Muscle of back (tissue), 11 donors: ENCODE results near the gene FOXP1. TPM values are rescaled to one million over a fixed set of nuclear protein-coding genes. Genes with fewer than 3 reads are reported as not detected.
A peak's percentile ranks its signal among the peaks of the same experiment; 100 is the strongest.

Experiments
- DNase-seq, 3 donors: peaks; one replicate each; pipeline versions ENCODE4 v3.0.0 to v3.0.0-alpha.2; 2013
- polyA plus RNA-seq, 10 donors: library from polyadenylated mRNA; unstranded; fragments of 120-200 nt; gene quantifications; one replicate each; pipeline ENCODE4 v1.2.1, GENCODE V29; 2013; ENCODE audit not compliant: insufficient read length in 10 of 10

FOXP1 gene
- polyA plus RNA-seq, 10 donors, result 17.1 to 26.3 (median 20.8) TPM

DNA sequence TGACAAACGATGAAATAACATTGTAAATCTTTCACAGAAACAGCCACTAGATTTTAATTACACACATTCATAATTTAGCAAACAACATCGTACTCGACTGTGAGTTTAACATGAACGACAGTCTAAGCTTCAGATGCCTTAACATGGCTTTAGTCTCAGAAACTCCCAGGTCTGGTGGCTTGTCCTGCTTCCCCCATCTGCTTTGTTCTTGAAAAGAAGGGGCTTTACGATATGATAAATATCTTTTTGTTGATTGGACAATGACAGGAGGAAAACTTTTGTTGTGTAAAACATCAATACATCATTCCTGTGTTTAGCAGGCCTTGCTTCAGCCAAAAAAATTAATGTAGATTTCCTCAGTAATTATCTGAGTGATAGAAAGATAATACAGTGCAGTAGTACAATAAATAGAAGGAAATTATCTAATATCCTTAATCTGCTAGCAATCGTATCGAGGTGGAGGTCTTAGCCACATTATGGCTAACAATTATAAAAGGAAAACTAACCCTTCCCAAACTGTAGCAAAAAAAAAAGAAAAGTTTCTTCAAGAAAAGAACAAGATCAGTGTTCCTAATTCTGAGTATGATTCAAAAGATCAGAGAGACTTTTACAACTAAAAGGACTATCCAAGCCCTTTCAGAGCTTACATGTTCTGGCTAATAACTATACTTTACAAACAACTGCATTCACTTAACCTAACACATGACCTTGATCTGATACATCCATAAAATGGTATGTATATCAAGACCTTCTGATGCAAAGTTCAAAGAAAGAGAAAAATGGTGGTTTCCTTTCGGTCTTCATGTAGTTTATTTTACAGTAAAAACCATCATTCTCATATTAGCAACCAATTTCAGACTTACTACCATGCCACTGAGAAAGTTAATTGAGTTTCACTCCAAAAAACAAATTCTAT is 535.7 kb downstream of the FOXP1 start:
- DNase-seq, result no peak

DNA sequence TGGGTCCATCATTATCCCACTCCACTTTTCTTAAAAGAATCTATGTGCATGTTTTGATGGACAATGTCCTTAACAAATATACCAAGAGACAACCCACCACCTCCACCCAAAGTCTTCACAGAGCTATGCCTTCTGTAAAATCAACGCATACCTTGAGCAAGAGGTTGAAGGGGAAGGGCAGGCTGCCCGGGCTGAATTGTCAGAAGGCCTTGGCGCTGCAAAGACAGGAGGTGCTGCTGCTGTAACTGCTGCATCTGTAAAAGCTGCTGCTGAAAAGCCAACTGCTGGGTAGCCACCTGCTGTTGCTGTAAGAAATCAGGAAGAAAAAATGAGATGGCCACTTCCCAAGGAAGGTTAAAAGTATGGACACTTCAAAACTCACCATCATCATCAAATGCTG is 536.7 kb downstream of the FOXP1 start:
- no peak for DNase-seq

DNA sequence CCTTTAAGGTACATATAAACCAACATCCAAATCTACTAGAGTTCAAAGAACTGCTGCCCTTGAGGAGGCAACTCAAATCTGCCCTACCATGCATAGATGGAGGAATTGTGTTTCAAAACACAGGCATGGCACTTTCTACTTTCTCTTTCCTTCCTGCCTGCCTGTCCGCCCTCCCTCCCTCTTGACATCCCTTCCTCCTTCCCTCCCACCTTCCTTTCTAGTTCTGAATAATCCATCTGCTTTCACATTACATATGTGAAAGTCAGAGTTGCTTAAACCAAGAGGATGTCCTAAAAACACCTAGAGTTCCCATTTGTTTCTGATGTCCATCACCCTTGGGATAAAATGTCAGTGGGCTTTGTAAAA is 537.6 kb downstream of the FOXP1 start:
- no peak for DNase-seq

DNA sequence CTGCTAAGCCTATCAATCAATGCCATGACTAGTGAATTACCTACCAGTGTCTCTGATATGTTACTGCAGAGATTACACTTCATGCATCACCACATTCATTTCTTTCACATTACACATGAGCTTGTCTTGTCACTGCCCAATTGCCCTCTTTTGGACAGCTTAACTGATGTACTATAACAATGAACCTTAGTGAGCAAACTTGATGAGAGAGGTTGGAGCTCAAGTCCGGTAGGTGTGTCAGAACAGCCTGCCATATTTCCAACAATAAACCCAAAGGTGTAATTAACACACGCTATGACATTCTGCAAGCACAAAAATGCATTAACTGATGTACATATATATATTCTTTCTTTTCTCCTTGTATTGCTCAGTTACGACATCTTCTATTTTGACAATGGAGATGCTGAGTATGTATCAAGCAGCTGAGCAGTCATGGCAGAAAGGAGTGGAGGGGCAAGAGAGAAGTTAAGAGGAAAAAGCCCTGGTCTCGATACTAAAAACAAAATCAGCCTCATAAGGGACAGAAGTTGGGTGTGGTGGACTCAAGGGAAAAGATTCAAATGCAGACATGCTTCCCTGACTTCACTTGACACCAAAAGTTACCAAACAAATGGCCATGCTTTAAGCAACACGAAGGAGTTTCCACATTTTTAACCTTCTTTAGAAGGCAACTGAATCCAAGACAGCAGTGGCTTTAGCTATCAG is 538.2 kb downstream of the FOXP1 start:
- no peak for DNase-seq

DNA sequence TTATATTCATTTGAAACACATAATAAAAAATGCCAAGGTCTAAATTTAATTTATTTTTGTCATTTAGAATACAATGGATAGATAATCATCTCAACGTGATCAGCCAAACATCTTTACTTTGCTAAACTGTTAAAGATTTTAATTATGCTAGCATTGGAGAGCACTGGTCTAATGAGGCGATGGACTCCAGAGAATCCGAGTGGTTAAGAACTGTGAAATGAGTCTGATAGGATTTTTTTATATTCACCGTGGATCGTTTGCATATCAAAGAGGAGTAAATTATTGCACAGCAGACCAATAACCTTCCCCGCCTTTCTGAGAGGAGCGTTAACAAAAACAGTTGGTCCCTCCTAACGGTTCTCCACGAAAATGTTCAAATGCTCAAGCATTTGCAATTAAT is 540.8 kb downstream of the FOXP1 start:
- DNase-seq, result no peak

DNA sequence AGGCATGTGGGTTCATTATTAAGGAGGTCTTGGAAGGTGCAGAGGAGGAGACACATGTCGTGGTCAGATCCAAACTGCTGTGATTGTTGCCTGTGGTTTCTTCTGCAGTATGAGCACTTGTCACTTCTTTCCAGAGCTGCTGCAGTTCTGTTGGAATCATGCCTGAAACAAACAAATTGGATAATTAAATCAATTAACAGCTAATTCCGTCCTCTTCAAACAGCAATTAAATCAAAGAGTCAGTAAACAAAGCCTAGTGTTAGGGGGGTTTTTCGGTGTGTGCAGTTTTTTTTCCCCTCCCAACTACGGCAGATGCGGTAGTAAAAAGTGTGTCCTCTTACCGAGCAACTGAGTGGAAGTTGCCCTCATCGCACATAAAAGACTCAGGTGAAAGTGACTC is 542.2 kb downstream of the FOXP1 start:
- DNase-seq, result no peak

DNA sequence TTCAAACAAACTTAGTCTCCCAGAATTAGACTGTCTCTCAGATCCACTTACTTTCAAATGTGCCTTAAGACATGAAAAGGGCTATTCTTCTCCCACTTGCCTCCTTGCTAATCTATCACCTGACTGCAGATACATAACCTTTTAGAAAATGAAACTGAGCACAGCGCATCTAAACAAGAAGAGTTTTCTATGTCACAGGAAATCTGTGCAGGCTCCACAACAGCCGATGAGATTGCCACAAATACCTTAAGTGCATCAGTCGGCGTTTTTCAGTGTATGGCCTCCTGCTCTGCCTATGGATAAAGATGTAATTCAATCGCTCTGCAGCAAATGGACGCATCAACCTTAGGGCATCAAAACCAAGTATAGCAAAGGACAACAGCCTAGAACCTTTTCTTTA is 544.2 kb downstream of the FOXP1 start:
- DNase-seq, result no peak

DNA sequence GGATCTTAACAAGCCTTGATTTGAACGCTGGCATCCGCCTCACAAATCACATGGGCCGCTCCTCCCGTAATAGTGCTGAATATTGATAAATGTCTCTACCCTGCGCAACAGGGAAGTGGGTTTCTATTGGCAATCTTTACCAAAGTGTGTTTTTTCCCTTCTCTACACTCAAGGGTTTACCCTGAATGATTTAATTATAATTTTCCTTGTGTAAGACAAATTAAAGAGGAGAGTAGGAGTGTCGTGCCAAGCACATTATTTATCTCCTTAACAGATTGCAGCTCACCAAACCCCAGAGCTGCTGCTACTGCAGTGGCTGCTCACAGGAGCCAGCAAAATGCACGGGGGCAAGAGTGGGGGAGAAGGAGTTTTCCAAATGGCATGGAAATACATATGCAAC is 545.8 kb downstream of the FOXP1 start:
- DNase-seq, result no peak

DNA sequence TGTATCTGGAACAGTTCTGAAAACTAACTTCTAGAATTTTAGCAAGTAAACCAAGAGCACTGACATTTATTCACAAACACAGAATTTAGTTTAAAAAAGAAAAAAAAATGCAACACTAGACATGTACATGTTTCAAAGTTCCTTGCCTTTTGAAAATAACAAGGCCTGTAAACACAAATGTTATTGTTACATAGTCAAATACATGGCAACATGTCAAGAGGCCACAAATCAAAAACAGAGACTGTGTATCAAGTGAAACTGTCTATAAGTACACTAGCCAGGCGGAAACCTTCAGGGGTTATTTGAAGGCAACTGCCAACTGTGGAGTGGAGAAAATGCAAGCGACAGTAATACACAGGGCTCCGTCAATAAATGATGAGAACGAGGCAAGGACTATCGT is 547.6 kb downstream of the FOXP1 start:
- peak in 1 of 3 donors; percentile 50 for DNase-seq

DNA sequence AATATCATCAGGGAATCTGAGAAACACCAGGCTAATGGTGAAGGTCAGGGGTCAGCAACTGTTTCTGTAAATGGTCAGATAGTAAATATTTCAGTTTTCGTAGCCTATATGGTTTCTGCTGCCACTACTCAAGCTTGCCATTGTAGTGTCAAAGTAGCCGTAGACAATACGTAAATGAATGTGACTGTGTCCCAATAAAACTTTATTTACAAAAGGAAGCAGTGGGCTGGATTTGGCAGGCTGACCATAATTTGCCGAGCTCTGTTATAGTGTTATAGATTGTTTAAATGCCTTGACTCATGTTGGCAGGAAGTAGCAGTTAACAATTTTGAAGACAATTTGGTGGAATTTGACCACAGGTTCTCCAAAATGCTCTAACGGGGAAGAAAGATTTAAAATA is 548.2 kb downstream of the FOXP1 start:
- peak in 1 of 3 donors; percentile 59 for DNase-seq

DNA sequence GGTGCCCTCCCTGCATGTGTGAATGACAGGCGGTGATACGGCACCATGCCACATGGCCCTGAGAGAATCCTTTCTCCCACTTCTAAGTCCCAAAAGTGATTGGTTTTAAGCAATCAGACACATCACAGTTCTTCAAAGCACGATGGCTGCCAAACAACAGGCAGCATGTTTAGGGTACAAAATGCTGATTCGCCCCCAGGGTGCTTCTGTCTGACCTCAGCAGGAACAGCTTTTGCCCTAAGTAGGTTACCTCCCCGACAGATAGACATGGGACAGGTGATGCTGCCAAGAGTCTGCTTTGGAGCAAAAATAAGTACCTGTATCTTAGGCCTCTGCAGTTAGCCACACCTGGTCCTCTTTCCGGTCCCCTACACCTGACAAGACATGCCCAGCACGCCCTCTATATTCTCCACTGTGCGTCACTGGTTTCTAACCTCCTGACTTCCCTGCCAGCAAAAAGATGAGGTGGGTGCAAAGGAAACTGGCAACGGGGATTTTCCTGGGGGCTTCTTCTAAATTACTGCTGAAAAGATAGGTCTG is 549.8 kb downstream of the FOXP1 start:
- DNase-seq, result no peak

DNA sequence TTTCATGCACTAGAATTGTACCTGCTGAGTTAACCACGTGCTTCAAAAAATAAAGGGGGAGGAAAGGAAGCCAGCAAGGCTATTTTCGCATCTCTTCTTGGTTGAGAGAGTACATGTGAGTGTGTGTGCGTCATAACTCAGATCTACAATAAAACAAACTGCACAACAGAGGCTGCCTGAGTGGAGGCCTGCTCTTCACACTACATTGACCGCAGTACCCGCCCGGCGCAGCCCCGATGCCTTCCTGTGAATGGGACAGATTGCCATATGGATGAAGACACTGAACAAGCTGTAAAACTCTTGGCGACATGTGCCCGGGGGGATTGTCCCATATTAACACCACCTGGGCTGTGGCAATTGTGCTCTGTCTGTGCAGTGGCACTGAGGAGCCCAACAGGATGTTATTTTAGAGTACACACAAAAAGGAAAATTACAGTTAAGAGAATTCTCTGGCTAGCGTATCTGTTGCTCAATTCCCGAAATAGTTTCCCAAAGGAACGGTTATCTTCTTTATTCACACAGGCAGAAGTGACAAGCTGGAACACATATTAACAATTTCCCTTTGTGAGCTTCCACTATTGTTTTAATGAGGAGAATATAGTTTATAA is 551.5 kb downstream of the FOXP1 start:
- DNase-seq, result no peak

DNA sequence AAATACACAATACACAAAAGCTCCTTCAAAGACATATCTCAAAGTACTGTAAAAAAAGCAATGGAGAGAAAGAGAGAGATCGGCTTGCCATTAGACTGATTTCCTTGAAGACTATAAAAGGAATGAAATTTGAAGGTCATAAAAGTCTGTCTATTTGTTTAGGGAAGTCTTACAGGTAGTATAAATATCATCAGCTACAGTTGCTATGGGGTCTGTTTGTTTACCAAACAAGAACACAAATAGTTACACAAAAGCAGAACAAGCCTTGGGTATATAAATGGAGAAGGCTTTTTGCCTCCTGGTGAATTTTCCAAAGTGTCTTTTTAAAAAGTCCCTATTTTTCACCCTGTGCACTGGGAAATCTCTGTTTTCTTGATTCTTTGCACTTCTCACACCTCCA is 552.3 kb downstream of the FOXP1 start:
- DNase-seq, result no peak

DNA sequence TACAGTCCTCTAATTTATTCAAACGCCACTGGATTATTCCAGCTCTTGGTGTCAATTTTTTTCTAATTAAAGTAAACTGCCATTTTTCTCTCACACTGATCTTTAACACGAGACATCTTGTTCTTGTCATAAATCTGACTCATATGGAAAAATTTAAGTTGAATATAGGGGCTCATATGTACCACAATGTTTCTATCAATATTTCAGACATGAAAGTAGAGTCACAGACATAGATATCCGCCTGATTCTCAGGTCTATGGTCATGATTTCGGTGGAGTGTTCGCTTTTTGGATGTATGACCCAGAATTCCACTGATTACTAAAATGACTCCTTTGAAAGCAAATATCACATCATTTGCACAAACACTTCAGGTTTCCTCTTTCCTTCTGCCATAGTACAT is 552.8 kb downstream of the FOXP1 start:
- DNase-seq, result no peak

DNA sequence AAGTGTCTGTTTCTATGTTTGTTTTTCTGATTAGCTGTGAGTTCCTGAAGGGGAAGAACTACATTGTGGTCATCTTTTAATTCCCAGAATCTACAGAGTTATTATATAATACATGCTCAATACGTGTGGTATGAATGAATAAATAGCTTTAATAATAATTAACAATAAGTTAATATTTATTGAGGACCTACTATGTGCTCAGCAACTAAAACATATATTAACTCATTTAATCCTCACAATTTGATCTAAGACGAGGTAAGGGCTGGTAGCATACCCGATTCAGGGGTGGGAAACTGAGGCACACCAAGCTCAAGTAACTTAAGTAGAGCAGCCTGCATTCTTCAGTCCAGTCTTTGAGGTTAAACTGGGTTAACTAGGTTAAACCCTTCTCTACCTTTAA is 553.8 kb downstream of the FOXP1 start:
- no peak for DNase-seq

DNA sequence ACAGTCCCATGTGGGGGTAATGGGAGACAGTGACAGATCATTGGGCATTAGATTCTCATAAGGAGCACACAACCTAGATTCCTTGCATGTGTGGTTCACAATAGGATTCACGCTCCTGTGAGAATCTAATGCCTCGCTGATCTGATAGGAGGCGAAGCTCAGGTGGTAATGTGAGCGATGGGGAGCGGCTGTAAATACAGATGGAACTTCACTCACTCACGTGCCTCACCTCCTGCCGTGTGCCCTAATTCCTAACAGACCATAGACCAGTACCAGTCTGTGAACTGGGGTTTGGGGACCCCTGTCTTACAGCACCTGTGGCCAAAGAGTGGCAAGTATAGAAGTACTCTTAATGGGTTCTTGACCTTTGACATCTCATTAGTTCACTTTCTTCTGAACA is 554.7 kb downstream of the FOXP1 start:
- DNase-seq, result no peak

DNA sequence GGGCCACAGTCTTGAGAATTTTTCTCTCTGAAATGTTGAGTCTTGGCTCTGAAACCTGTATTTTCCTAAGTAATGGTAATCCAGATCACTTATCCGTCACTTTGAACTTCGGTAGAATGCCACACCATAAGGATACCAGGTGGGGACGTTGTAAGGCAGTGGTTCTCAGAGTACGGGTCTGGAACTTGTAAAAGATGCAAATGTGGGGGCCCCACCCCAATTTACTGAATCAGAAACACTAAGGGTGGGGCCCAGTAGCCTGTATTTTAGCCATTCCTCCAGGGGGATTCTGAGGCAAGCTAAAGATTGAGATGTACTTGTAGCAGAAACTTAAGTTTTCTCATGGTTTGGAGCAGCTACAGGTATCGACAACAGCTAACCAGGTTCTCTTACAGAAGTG is 555.3 kb downstream of the FOXP1 start:
- DNase-seq, result no peak

DNA sequence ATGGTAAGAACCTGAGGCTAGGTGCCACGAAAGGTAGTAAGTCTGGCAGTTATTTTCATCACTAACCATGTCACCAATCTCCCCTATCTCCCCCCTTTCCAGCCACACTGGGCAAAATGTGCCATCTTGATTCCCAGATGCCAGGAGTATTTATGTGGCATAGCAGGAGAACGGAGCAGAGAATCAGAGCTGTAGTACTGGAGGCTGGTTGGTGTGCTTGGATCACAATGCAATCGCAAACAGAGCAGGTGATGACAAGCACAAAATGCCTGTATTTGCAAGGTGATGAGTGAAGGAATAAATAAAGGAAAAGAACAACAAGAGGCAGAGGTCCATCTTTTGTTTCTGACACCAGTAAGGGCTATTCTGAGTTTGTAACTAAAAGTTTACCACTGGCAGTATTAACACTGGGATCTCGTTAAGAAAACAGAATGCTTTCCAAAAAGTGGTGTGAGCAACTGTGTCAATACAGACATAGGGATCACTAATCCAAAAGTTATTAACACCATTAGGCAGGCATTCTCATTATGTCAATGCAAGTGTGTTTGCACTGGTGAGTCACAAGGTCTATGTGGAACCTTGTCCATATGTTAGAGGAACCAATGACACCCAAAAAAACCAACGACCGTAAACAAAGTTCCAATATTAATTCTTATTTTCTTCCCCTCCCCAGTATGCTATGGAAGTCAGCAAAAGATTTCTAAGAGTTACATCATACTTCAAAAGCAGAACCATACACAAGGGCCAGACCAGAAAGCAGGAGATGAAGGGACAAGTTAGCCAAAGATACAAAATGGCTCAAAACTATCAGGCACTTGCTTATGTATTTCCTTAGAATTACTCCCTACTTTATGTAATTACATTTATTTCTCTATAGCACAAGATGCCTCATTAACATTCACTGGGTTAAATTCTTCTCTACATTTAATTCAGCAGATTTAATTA is 556.6 kb downstream of the FOXP1 start:
- DNase-seq, result no peak

DNA sequence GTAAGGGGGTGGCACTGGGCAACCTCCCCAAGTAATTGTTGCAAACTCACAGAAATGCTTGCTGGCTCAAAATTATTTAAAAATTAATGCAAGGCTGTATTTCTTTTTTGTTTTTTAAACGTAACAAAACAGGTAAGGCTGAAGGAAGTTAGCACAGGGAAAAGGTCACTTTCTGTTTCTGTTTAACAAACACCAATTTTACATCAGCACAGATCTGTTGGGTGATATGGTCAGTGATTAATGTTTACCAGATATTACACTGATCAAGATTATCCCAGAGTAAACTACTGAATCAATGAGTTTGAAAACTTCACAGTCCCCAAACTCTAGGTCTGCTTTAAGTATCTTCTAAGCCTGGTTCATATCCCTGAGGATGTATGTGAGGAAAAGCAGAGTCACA is 558.0 kb downstream of the FOXP1 start:
- no peak for DNase-seq

DNA sequence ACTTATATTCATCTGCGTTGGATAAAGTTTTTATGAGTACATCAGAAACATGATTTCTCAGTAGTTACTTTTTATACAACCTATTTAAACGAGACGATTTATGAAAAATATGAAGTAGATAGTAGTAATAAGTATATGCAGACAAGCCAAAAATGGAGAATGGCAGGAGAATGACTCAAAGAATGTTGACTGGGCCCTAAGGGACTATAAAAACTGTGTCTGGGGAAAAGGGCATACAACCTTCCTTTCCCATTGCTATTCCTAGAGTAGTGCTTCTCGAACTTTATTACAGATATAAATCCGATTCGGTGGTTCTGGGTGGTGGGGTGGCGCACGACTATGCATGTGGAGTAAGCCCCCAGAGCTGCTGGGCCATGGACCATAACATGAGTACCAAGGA is 558.5 kb downstream of the FOXP1 start:
- DNase-seq, result no peak

DNA sequence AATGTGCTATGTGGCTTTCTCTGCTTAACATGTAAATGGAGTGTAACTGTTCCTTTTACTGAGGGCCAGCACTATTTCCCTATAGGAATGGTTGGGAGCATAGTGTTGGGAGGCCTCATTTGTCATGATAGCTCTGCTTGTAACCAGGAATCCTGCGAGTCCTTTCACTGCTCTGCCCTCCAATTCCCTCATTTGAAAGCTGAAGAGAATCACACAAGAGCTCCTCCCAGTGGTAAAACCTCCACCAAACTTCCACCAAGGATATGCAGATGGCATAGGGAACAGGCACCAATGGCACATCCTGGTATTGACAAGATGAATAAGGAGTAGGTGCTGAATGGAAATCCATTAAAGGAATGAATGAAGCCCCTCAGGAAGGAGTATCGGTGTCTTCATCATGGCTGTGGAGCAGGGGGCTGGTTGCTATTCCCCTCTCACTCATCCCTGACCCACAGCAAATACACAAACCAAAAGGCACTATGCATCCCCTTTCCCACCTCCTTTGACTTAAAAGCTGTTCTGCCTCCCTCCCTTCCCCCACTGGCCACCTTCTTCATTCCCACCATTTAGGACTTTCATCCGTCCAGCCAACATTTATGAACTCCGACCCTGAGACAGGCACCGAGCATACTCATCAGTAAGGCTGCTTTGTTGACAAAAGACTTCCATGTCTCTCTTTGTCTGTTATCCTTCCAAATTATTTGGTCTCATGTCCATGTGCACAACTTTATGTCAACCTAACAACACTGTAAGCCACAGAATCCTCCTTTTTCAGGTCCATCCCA is 560.8 kb downstream of the FOXP1 start:
- no peak for DNase-seq
